ENCODE results near the gene VPS36. TPM values are rescaled to one million over a fixed set of nuclear protein-coding genes. Genes with fewer than 3 reads are reported as not detected.
"Not testable (repeated sequence)": the region's sequence is repeated elsewhere in the genome, so short reads cannot be mapped to it uniquely, and the experiment has no call there.

Gene VPS36
- total RNA-seq, 2 donors from 2014 or later, result 31.1 to 38.6 TPM

- H3K9me3 Mint-ChIP-seq, result no peaks in the 10 kb centered on the region
- H3K36me3 Mint-ChIP-seq, result peaks cover 5 to 25% of the 10 kb centered on the region in 2 donors
- H3K27ac Mint-ChIP-seq, result peak overlapping the region in 1 of 2 donors; percentile 86
- no peak for DNase-seq (ENCODE audit: low spot score in 2 of 2)
- ATAC-seq, result no peak
These were observed 836 bp upstream of the VPS36 start for GRCh38 chr13:52451135-52451804.

- DNase-seq (ENCODE audit: low spot score in 2 of 2) (no peak), ATAC-seq (no peak)
- H3K27ac Mint-ChIP-seq, result peak overlapping the region in 1 of 2 donors; percentile 86
- H3K36me3 Mint-ChIP-seq, result peaks cover 0 to 20% of the 10 kb centered on the region in 2 donors
- H3K9me3 Mint-ChIP-seq, result no peaks in the 10 kb centered on the region
These were observed 321 bp upstream of the VPS36 start for GRCh38 chr13:52450793-52451116.

- ATAC-seq, result no peak
- Mint-ChIP-seq H3K36me3 (peaks cover 0 to 14% of the 10 kb centered on the region in 2 donors), H3K27ac (peak overlapping the region; percentile 86 to 95), H3K9me3 (no peaks in the 10 kb centered on the region)
- no peak for DNase-seq (ENCODE audit: low spot score in 2 of 2)
These were observed 963 bp downstream of the VPS36 start for GRCh38 chr13:52449331-52450011.

- Mint-ChIP-seq H3K27ac (peak overlapping the region in 1 of 2 donors; percentile 33), H3K9me3 (no peaks in the 10 kb centered on the region), H3K36me3 (peaks cover 0 to 11% of the 10 kb centered on the region in 2 donors)
- ATAC-seq (no peak), DNase-seq (ENCODE audit: low spot score in 2 of 2) (no peak)
These were observed 2.5 kb downstream of the VPS36 start for GRCh38 chr13:52447815-52448552.

GRCh38 chr13:52447354-52447753 is 3.1 kb downstream of the VPS36 start:
- DNase-seq (ENCODE audit: low spot score in 2 of 2) (no peak), ATAC-seq (peak in 1 of 2 donors; percentile 47)
- Mint-ChIP-seq H3K9me3 (no peaks in the 10 kb centered on the region), H3K27ac (no peak overlapping the region), H3K36me3 (peaks cover 0 to 11% of the 10 kb centered on the region in 2 donors)

- no peak for DNase-seq (ENCODE audit: low spot score in 2 of 2)
- H3K27ac Mint-ChIP-seq, result no peak overlapping the region
- peaks cover 0 to 11% of the 10 kb centered on the region in 2 donors for H3K36me3 Mint-ChIP-seq
These were observed 4.2 kb downstream of the VPS36 start for GRCh38 chr13:52446265-52446664.

GRCh38 chr13:52432456-52432855 is 18.0 kb downstream of the VPS36 start:
- no peak for DNase-seq (ENCODE audit: low spot score in 2 of 2)
- no peak overlapping the region for H3K27ac Mint-ChIP-seq
- H3K36me3 Mint-ChIP-seq, result peaks cover 0 to 6% of the 10 kb centered on the region in 2 donors
- no peaks in the 10 kb centered on the region for H3K9me3 Mint-ChIP-seq
- no peak for ATAC-seq

More at GRCh38 chr13:52446265-52446664, 4.2 kb downstream of the VPS36 start:
- no peaks in the 10 kb centered on the region for H3K9me3 Mint-ChIP-seq
- no peak for ATAC-seq

GRCh38 chr13:52428295-52428694 is 22.1 kb downstream of the VPS36 start:
- DNase-seq (ENCODE audit: low spot score in 2 of 2) (no peak), ATAC-seq (no peak)
- Mint-ChIP-seq H3K27ac (no peak overlapping the region), H3K9me3 (no peaks in the 10 kb centered on the region), H3K36me3 (peaks cover 5 to 6% of the 10 kb centered on the region in 2 donors)

- no peak overlapping the region for H3K27ac Mint-ChIP-seq
- ATAC-seq, result no peak
- no peak for DNase-seq (ENCODE audit: low spot score in 2 of 2)
- no peaks in the 10 kb centered on the region for H3K9me3 Mint-ChIP-seq
- peaks cover 12 to 14% of the 10 kb centered on the region in 2 donors for H3K36me3 Mint-ChIP-seq
These were observed 29.2 kb downstream of the VPS36 start for GRCh38 chr13:52421216-52421615.

- no peak for ATAC-seq
- no peaks in the 10 kb centered on the region for H3K9me3 Mint-ChIP-seq
- no peak for DNase-seq (ENCODE audit: low spot score in 2 of 2)
- peaks cover 10 to 12% of the 10 kb centered on the region in 2 donors for H3K36me3 Mint-ChIP-seq
- H3K27ac Mint-ChIP-seq, result no peak overlapping the region
These were observed 31.4 kb downstream of the VPS36 start for GRCh38 chr13:52419080-52419479.

- DNase-seq (ENCODE audit: low spot score in 2 of 2), result no peak
- Mint-ChIP-seq H3K36me3 (peaks cover 4 to 5% of the 10 kb centered on the region in 2 donors), H3K27ac (peak overlapping the region in 1 of 2 donors; percentile 10), H3K9me3 (no peaks in the 10 kb centered on the region)
- ATAC-seq, result no peak
These were observed 35.5 kb downstream of the VPS36 start for GRCh38 chr13:52414963-52415362.

- H3K36me3 Mint-ChIP-seq, result peaks cover 0 to 4% of the 10 kb centered on the region in 2 donors
- ATAC-seq, result no peak
- DNase-seq (ENCODE audit: low spot score in 2 of 2), result no peak
- no peak overlapping the region for H3K27ac Mint-ChIP-seq
- H3K9me3 Mint-ChIP-seq, result no peaks in the 10 kb centered on the region
These were observed 36.4 kb downstream of the VPS36 start for GRCh38 chr13:52414051-52414450.

- ATAC-seq, result no peak
- no peak for DNase-seq (ENCODE audit: low spot score in 2 of 2)
- Mint-ChIP-seq H3K36me3 (no peaks in the 10 kb centered on the region), H3K9me3 (no peaks in the 10 kb centered on the region), H3K27ac (no peak overlapping the region)
These were observed 38.3 kb downstream of the VPS36 start for GRCh38 chr13:52412128-52412527.

GRCh38 chr13:52411629-52412028 is 38.8 kb downstream of the VPS36 start:
- Mint-ChIP-seq H3K9me3 (no peaks in the 10 kb centered on the region), H3K36me3 (peaks cover 2 to 3% of the 10 kb centered on the region in 2 donors), H3K27ac (no peak overlapping the region)
- DNase-seq (ENCODE audit: low spot score in 2 of 2) (no peak), ATAC-seq (peak; percentile 58 to 96)

GRCh38 chr13:52408071-52408658 is 42.3 kb downstream of the VPS36 start:
- H3K36me3 Mint-ChIP-seq; DNase-seq (ENCODE audit: low spot score in 2 of 2); H3K27ac Mint-ChIP-seq; H3K9me3 Mint-ChIP-seq; ATAC-seq: not testable (repeated sequence)

- not testable (repeated sequence) for H3K27ac Mint-ChIP-seq; H3K9me3 Mint-ChIP-seq; DNase-seq (ENCODE audit: low spot score in 2 of 2); ATAC-seq; H3K36me3 Mint-ChIP-seq
These were observed 43.0 kb downstream of the VPS36 start for GRCh38 chr13:52407436-52407835.

- DNase-seq (ENCODE audit: low spot score in 2 of 2) (no peak), ATAC-seq (no peak)
- H3K27ac Mint-ChIP-seq, result peak overlapping the region in 1 of 2 donors; percentile 44
- H3K9me3 Mint-ChIP-seq, result no peaks in the 10 kb centered on the region
- peaks cover 5 to 6% of the 10 kb centered on the region in 2 donors for H3K36me3 Mint-ChIP-seq
These were observed 43.8 kb downstream of the VPS36 start for GRCh38 chr13:52406629-52407028.

Data from activated naive CD4-positive, alpha-beta T cell treated with anti-CD3 and anti-CD28 coated beads, Interleukin-2, amount 50 U/mL, for 72 hours (primary cell).